Right lobe of liver (tissue), 6 donors: ENCODE measurements around the gene OSMR. TPM values are rescaled to one million over a fixed set of nuclear protein-coding genes. Genes with fewer than 3 reads are reported as not detected.

ENCODE experiments used
- ATAC-seq, 4 donors: fragments of 200-7000 bp; cut with Tn5 transposase; one replicate each; pipeline ENCODE4 v1.9.1; 2020; ENCODE audit warnings: mild to moderate bottlenecking in 4 of 4, moderate library complexity in 4 of 4
- DNase-seq, 3 donors: peaks; one replicate each; pipeline ENCODE4 v3.0.0-alpha.2; 2020
- H3K27ac ChIP-seq, 3 donors: fragments of 200-600 bp; one replicate each; pipeline ENCODE4 v1.8.0; 2022
- H3K27me3 ChIP-seq, 2 donors: fragments of 200-600 bp; one replicate each; pipeline ENCODE4 v1.8.0; 2022
- H3K36me3 ChIP-seq, 4 donors: fragments of 200-600 bp; sonication (generic) in 1 of 4; one replicate each; pipeline versions ENCODE4 v1.5.1 to v1.8.0; 2017 to 2022; ENCODE audit warnings: control low read depth in 1 of 4
- H3K4me1 ChIP-seq, 4 donors: fragments of 200-600 bp; sonication (generic) in 1 of 4; one replicate each; pipeline versions ENCODE4 v1.5.1 to v1.8.0; 2017 to 2022; ENCODE audit warnings: control low read depth in 1 of 4
- H3K4me3 ChIP-seq, 3 donors: fragments of 200-600 bp; one replicate each; pipeline ENCODE4 v1.8.0; 2022
- H3K9me3 ChIP-seq, 4 donors: fragments of 200-600 bp; sonication (generic) in 1 of 4; one replicate each; pipeline versions ENCODE4 v1.5.1 to v1.8.0; 2017 to 2022; ENCODE audit warnings: control low read depth in 1 of 4
- CTCF ChIP-seq, 4 donors: fragments of 200-600 bp in 3 of 4; fragments of 450-650 bp in 1 of 4; IDR thresholded peaks; one replicate each; pipeline versions ENCODE4 v1.5.1 to v1.8.0; 2016 to 2022; ENCODE audit warnings: antibody characterized with exemption in 4 of 4, mild to moderate bottlenecking in 2 of 4
- POLR2A ChIP-seq: fragments of 450-650 bp; IDR thresholded peaks from one replicate; pipeline ENCODE4 v1.6.1; 2017; ENCODE audit warnings: antibody characterized with exemption, mild to moderate bottlenecking
- WGBS: methylation state at CpG from one replicate; pipeline ENCODE4 v1.1.6; 2018; ENCODE audit warnings: low coverage, low lambda C conversion rate; ENCODE audit not compliant: insufficient coverage; ENCODE audit errors: missing lambda C conversion rate; 5-methylcytosine and 5-hydroxymethylcytosine counted together
- intact Hi-C, 2 donors: fragments of 100-400 bp; cut with DNase I; formaldehyde crosslinking; loops; one replicate each; pipeline versions ENCODE4 v1.11.2 to v1.14.1; 2022
- long read RNA-seq: library from polyadenylated mRNA; unstranded; transcript quantifications from one replicate; pipeline ENCODE4 v2.0.0, GENCODE V29; 2019
- total RNA-seq, 6 experiments: library from RNA; depleted of rRNA in 2 of 6; stranded (reverse); fragments of >200 nt in 2 of 6; fragmentation: NEBNext Ultra II Directional in 3 of 6; extraction: Animal tissue kit (Norgen Biotek cat#: 25700) in 3 of 6; gene quantifications; one replicate each; pipeline versions ENCODE4 v1.1.0 to v1.2.4, GENCODE V29; 2016 to 2023
- donor health status: DM: no; HTN: yes; CAD: no.
- donor health status: DM: no; HTN: no; CAD: no.
- donor health status: DM: no; HTN: no; CAD: no.
- donor health status: DM: no; HTN: yes; CAD: no.
- donor health status: DM: no; HTN: yes; CAD: no.

The OSMR gene
- total RNA-seq, result 10 to 100 TPM in 5 of 6 experiments, 1 to 10 TPM in 1; 3.9 to 44.8 (median 12.2) TPM
- long read RNA-seq, partial matches to known transcripts, result 2 of 2 reads
- long read RNA-seq, other reads (novel, unspliced or antisense), result 0 of 2 reads

GRCh38 chr5:38845526-38846378 is at the start of gene OSMR:
Gene OSMR (plus strand): TSS chr5:38846012. CDS start chr5:38869045, 23,033 bp downstream.
- no peaks in the 10 kb centered on the region for H3K36me3 ChIP-seq
- peak; percentile 94 to 98 (median 95) for ATAC-seq
- peak within 1 kb of the TSS; percentile 66 to 71 (median 70) for H3K4me3 ChIP-seq
- no peaks in the 10 kb centered on the region for H3K9me3 ChIP-seq
- peaks cover 0 to 16% (median 0%) of the 10 kb centered on the region in 4 donors for H3K4me1 ChIP-seq
- intact Hi-C loops, result no loop called here
- 3% methylated on average over 23 of the region's 89 CpGs for WGBS
- no peaks in the 10 kb centered on the region for H3K27me3 ChIP-seq
- peak within 1 kb of the TSS; percentile 74 to 95 (median 80) for H3K27ac ChIP-seq
- DNase-seq, result peak; percentile 88 to 95 (median 92)
- TF ChIP-seq CTCF (IDR thresholded peaks at IDR 0.05) (no peak), POLR2A (peak; percentile 83)

- no peak for ATAC-seq
- Histone ChIP-seq H3K4me1 (no peaks in the 10 kb centered on the region), H3K27me3 (no peaks in the 10 kb centered on the region), H3K9me3 (no peaks in the 10 kb centered on the region), H3K27ac (no peak overlapping the region), H3K36me3 (no peaks in the 10 kb centered on the region), H3K4me3 (no peak overlapping the region)
- intact Hi-C loops, result no loop called here
- no peak for DNase-seq
- TF ChIP-seq POLR2A, result no peak
- TF ChIP-seq CTCF (IDR thresholded peaks at IDR 0.05), result no peak
These were observed 49.1 kb upstream of the OSMR start for GRCh38 chr5:38796742-38797108.

- intact Hi-C loops, result no loop called here
- H3K27me3 ChIP-seq, result no peaks in the 10 kb centered on the region
- H3K36me3 ChIP-seq, result no peaks in the 10 kb centered on the region
- 79% methylated on average over 12 of the region's 12 CpGs for WGBS
- TF ChIP-seq POLR2A (no peak), CTCF (IDR thresholded peaks at IDR 0.05) (no peak)
- ATAC-seq (no peak), DNase-seq (no peak)
- no peak overlapping the region for H3K27ac ChIP-seq
- no peaks in the 10 kb centered on the region for H3K9me3 ChIP-seq
- no peaks in the 10 kb centered on the region for H3K4me1 ChIP-seq
- no peak overlapping the region for H3K4me3 ChIP-seq
These were observed 48.0 kb upstream of the OSMR start for GRCh38 chr5:38797838-38798237.

- Histone ChIP-seq H3K36me3 (no peaks in the 10 kb centered on the region), H3K4me1 (no peaks in the 10 kb centered on the region), H3K9me3 (no peaks in the 10 kb centered on the region), H3K27ac (no peak overlapping the region), H3K27me3 (no peaks in the 10 kb centered on the region), H3K4me3 (no peak overlapping the region)
- intact Hi-C loops, result loop anchor here in 1 of 2 donors (10.0 kb wide), 1 partner anchor 355 kb away; no protein-coding TSS in a partner anchor
- WGBS, result 64% methylated on average over 13 of the region's 13 CpGs
- DNase-seq, result no peak
- no peak for ATAC-seq
- TF ChIP-seq POLR2A, result no peak
- TF ChIP-seq CTCF (IDR thresholded peaks at IDR 0.05), result no peak
These were observed 46.0 kb upstream of the OSMR start for GRCh38 chr5:38799556-38800377.
